Hepatic stellate cell (primary cell): Measurements from ENCODE around the gene USP44.
A peak's percentile ranks its signal among the peaks of the same experiment; 100 is the strongest.
"Not testable (repeated sequence)": the region's sequence is repeated elsewhere in the genome, so short reads cannot be mapped to it uniquely, and the experiment has no call there.

Experiments
- DNase-seq: peaks from one replicate; pipeline ENCODE4 v3.0.0; 2011; ENCODE audit warnings: low spot score

The USP44 gene

DNA sequence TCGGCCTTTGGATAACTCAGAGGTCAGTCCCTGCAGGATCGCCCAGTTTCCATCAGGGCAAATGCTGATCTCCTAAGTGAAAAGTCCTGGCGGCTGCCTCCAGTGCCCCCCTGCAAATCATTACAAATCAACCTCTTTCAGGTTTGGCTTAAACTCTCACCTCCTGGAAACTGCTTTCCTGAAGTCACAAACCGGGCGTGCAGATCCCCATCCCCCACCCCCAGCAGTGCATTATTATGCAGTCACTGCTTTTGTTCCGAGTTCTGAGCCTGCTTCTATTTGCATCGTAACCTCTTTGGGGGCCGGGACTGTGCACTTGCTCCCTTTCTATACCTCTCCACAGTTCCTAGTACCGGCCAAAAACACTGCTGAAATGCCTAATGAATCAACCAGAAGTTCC, at the start of gene USP44:
TSS of gene USP44 (minus strand) at position 172 of the 400 bp plus-strand sequence. CDS start 17,220 bp downstream, outside the sequence.
- DNase-seq = no peak

DNA sequence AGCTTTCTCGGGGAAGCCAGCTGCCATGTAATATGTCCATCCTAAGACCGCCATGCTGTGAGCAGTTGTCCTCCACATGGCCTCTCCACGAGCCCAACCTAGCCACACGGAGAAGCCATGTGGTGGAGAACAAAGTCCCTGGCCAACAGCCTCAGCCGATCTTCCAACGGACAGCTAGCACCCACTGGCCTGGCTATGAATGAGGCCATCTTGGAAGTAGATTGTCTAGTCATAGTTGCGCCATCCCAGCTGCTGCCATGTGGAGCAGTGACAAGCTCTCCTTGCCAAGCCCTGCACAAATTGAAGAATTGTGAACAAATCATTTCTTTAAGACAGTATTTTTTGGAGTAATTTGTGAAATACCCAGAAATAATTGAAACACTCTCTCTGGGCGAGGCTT, 49.3 kb upstream of the USP44 start:
- DNase-seq = no peak

GRCh38 chr12:95599880-95600279, 48.6 kb upstream of the USP44 start:
- DNase-seq = no peak

GRCh38 chr12:95594136-95594535, 42.9 kb upstream of the USP44 start:
- no peak for DNase-seq

GRCh38 chr12:95593266-95593871, 42.1 kb upstream of the USP44 start:
- no peak for DNase-seq

- no peak for DNase-seq
These were observed 40.5 kb upstream of the USP44 start for GRCh38 chr12:95591731-95592130.

GRCh38 chr12:95590775-95591174, 39.5 kb upstream of the USP44 start:
- DNase-seq = no peak

DNA sequence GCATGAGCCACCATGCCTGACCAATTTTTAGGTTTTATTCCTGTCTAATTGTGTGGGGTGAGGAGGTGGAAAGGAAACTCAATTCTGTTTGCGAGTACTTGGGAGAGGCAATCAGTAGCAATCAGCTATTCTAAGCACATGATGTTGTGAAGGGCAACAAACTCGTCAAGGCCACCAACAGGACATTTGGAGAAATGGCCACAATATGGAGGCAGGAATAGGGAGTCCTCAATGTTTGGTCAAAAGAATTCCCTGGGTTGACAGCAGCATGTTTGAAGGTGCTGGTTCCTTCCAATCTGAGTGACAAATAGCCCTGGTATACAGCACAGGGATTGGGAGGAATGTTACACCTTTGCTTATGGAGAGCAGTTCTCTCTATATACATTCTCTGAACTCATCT, 32.7 kb upstream of the USP44 start:
- DNase-seq = no peak

DNA sequence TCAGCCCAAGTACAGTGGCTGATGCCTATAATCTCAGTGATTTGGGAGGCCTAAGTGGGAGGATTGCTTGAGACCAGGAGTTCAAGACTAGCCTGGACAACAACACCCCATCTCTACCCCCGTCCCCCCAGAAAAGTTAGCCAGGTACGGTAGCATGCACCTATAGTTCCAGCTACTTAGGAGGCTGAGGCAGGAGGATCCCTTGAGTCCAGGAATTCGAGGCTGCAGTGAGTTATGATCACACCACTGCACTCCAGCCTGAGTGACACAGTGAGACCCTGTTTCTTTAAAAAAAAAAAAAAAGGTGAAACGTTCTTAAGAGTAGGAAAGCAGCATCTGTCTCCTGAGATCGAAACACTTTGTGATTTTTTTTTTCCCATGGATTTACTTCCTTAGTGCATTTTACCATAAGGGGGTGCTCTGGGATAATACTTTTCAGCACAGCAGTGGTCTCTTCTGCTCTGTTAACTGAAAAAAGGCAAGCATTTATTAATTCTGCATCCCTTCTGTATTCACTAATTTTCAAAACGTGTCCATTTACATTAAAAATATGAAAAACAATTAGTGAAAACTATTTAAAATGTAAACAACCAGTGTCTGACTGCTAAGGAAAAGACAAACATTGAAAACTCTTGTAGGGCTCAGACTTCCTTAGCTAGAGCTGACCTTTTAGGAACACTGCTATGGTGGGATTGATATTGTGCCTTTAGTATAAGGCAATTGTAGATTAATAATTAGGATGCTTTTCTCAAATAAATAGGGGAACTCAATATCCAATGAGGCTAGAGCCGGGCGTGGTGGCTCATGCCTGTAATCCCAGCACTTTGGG, 31.2 kb upstream of the USP44 start:
- DNase-seq = peak; percentile 41

- DNase-seq = no peak
These were observed 26.5 kb upstream of the USP44 start for GRCh38 chr12:95577820-95578219.

GRCh38 chr12:95574799-95575452, 23.6 kb upstream of the USP44 start:
- DNase-seq = peak; percentile 58

DNA sequence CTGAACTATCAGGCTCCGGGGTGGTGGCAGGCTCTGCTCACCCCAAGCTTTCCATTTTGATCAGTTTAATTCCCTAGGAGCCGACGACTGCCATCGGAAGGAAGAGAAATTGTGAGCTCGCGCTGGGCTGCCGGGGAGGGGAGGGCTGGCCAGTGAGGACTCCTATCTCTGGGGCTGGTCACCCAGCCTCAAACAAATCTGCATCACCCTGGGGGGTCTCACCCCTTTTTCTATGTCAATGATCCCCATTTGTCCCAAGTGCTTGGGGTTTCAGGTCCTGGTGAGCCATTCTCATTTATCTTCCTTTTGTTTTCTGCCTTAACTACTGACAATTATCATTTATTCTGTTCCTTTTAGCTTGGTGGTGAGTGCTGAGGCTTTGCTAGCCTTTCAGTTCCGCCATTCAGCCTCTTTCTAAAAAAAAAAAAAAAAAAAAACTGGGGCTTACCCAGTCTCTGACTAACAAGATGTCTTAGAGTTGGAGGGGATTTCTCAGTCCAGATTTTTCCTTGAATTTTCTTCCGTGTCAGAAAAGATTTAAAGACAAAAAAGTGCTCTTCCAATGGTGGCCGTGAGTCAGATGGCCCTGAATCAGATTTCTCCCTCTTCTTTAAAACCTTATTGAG, 22.8 kb upstream of the USP44 start:
- no peak for DNase-seq

DNA sequence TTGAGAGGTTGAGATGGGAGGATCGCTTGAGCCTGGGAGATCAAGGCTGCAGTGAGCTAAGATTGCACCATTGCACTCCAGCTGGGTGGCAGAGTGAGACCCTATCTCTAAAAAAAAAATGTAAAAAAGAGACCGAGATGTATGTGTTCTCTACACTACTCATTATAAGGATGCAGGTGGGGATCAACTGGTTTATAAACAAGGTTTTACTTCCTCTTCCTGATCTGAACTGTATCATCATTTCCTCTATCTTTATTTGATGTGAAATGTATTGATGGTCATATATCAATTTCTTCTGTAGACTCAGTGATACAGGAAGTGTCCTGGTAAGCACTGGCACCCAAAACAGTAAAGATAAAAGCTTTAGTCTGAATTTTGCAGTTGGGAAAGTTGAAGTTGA, 20.1 kb upstream of the USP44 start:
- DNase-seq = no peak

DNA sequence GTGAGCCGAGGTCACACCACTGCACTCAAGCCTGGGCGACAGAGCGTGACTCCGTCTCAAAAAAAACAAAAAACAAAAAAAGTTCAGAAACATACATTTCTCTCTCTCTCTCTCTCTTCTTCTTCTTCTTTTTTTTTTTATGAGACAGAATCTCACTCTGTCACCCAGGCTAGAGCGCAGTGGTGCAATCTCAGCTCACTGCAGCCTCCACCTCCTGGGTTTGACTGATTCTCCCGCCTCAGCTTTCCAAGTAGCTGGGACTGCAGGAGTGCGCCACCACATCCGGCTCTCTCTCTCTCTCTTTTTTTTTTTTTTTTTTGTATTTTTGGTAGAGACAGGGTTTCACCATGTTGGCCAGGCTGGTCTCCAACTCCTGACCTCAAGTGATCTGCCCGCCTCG, 16.8 kb upstream of the USP44 start:
- not testable (repeated sequence) for DNase-seq

DNA sequence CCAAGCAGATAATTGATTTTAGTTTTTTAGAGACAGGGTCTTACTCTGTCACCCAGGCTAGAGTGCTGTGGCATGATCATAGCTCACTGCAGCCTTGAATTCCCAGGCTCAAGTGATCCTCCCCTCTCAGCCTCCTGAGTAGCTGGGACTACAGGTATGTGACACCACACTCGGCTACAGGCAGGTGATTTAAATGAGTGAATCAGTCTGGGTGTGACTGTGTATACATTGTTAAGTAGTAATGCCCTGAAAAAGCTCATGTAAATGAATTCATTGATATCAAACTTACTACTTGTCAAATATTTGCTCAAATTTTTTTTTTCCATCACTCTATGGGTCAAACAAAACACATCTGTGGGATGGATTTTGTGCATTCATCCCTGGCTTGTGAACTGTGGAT, 6.3 kb upstream of the USP44 start:
- DNase-seq = no peak

DNA sequence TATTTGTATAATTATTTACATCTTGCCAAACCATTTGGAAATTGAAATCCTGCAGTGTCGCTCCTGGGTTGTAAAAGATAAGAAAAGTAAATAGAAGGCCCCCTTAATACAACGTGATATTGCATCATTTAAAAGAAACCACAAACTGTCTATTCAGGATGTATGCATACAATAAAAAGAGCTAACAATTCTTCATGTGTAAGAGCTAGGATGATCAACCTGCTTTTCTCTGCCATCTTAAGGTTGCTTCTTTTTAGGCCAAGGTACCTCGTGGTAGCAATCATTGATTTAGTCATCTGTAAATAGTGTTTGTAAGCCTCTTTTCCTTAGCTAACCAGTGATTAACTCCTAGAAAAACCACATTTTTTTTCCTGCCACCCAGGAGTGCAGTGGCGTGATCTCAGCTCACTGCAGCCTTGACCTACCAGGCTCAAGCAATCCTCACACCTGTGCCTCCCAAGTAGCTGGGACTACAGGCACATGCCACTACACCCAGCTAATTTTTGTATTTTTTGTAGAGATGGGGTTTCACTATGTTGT, 3.3 kb upstream of the USP44 start:
- DNase-seq = no peak

GRCh38 chr12:95553197-95553943, 2.1 kb upstream of the USP44 start:
- DNase-seq = no peak

GRCh38 chr12:95551913-95552516, 739 bp upstream of the USP44 start:
- no peak for DNase-seq

DNA sequence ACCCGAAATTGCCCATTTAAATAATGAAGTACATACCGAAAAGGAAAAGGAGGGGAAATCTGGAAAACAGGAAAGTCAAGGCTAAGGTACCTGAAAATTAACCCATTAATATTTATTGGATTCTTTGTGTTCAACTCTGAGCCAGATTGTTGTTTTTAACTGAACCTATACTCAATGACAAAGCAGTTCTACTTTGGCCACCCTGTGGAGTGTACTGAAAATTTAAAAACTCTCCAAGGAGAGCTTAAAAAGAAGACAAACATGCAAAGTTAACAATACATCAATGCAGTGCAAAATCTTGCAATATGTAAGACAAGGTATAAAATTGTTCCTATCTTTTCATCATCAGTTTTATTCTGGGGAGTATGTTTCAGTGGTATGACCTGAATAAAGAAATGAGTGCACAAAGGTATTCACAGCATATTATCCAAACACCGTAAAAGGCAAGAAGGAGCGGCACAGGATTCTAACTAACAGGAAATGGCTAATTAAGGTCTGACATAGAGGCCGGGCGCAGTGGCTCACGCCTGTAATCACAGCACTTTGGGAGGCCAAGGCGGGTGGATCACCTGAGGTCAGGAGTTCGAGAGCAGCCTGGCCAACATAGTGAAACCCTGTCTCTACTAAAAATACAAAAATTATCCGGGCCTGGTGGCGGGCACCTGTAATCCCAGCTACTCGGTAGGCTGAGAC, 1.7 kb downstream of the USP44 start:
- DNase-seq = no peak

DNA sequence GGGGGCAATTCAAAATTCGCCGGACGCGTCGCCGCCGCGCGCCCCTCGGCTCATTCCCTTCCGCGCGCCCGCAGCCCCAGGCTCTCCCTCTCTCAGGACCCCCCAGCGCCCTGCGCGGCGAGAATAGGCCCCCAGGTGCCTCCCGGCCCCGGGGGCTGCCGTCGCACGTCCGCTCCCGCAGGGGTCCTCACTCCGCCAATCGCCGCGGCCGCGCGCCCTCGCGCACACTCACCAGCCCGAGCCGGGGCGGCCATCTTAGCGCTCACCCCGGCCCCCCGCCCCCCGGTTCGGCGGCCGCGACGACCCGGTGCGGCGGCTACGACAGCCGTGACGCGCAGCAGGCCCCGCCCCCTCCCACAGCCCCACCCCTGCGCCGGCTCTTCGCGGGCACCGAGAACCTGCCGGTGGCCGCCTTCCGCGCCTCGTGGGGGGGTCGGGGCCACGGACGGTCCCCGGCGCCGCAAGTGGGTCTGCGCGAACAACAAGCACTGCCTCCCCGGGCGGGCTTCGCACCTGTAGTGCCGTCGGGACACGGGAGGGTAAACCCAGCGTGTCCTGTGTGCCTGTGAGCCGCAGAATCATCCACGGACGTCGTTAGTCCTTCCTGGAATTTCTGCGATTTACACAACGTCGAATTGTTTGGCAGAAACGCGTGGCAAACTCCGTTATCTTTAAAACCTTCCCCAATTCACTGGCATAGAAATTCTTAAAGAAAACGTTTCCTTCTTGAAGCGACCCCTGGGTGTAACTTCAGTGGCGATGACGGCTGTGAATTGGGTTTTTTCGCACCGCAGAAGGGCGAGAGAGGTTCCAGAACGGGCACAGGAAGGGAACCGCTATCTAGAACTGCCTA, 2.5 kb downstream of the USP44 start:
- DNase-seq = peak; percentile 74
